Measurements from ENCODE around the gene CTU2.
A peak's percentile ranks its signal among the peaks of the same experiment; 100 is the strongest.

DNA sequence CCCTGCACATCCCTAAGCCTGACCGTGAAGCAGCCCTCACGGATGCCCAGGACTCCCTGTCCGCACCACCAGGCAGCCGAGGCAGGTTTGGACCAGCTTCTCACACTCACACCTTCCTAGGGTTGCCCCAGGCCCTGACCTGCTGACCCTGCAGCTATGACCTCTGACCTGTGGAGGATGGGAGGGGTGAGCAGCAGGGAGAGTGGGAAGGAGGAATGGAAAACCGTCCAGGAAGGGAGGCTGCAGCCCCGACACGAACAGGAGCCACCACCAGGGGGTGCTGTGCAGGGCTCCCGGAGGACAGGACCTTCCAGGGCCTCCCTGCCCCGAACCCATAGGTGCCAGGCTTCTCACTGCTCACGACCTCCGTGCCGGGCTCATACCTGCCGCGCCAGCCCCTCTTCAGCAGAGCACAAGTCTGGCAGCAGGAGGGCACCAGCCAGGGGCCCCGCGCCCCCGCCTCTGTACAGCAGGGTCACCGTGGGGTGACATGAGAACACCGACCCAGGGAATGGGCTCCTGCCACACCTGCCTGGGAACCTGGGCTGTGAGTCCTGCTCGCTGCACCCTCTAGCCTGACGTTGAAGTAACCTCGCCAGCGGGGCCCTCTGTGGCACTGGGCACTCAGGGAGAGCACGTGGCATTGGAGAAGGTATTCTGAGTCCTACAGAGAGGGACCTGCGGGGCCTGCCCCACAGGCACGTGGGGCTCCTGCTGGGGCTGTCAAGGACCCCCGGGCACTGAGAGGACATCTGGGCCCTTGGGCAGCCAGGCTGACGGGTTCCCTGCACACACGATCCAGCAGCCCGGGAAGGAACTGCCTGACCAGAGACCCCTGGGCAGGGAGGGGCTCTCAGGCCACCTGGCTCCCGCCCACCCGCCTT, 37.6 kb downstream of the CTU2 start:
- TF ChIP-seq CTCF (IDR thresholded peaks at IDR 0.05) = peak; percentile 76 to 91 (median 81)
- no peak for TF ChIP-seq POLR2A (IDR thresholded peaks at IDR 0.05)

Data from thyroid gland (tissue), 4 donors.